GM21737 (cell line): Measurements from ENCODE around the gene WDR55.
"Not testable (repeated sequence)": the region's sequence is repeated elsewhere in the genome, so short reads cannot be mapped to it uniquely, and the experiment has no call there.

Experiments
- ATAC-seq: cut with Tn5 transposase; IDR thresholded peaks from one replicate; pipeline ENCODE4 v1.9.1; 2021; ENCODE audit warnings: mild to moderate bottlenecking, moderate library complexity; ENCODE audit not compliant: unreplicated experiment

The WDR55 gene

GRCh38 chr5:140642718-140643117 is 22.0 kb upstream of the WDR55 start:
- ATAC-seq = no peak

DNA sequence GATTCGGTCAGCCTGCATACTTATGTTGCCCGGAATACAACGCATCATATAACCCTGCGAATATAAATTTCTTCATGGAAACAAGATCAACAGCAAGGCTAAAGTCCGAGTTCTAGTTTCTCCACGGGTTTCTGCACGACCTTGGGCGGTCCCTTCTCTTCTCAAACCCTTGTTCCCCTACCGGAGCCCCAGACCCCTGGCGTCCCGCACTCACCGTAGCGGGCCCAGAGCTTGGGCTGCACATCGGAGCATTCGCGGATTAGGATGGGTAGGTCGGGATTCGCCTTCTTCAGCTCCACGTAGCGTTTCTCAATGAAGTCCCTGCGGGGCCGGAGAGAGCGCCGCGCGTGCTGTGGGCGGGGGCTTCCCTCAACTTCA is 17.7 kb upstream of the WDR55 start:
- peak; percentile 34 for ATAC-seq

GRCh38 chr5:140658870-140659269 is 5.8 kb upstream of the WDR55 start:
- no peak for ATAC-seq

GRCh38 chr5:140660371-140660770 is 4.3 kb upstream of the WDR55 start:
- ATAC-seq = not testable (repeated sequence)

DNA sequence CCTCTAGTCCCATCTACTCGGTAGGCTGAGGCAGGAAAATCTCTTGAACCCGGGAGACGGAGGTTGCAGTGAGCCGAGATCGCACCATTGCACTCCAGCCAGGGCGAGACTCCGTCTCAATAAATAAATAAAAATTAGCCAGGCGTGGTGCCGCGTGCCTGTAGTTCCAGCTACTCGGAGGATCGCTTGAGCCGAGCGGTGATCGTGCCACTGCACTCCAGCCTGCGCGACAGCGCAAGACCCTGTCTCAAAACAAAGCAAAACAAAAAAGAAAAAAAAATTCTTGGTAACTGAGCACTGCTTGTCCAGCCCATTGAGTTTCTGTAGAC is 710 bp upstream of the WDR55 start:
- ATAC-seq = no peak

- ATAC-seq = not testable (repeated sequence)
These were observed 6.3 kb downstream of the WDR55 start for GRCh38 chr5:140671035-140671434.

- ATAC-seq = no peak
These were observed 6.9 kb downstream of the WDR55 start for GRCh38 chr5:140671472-140672125.

DNA sequence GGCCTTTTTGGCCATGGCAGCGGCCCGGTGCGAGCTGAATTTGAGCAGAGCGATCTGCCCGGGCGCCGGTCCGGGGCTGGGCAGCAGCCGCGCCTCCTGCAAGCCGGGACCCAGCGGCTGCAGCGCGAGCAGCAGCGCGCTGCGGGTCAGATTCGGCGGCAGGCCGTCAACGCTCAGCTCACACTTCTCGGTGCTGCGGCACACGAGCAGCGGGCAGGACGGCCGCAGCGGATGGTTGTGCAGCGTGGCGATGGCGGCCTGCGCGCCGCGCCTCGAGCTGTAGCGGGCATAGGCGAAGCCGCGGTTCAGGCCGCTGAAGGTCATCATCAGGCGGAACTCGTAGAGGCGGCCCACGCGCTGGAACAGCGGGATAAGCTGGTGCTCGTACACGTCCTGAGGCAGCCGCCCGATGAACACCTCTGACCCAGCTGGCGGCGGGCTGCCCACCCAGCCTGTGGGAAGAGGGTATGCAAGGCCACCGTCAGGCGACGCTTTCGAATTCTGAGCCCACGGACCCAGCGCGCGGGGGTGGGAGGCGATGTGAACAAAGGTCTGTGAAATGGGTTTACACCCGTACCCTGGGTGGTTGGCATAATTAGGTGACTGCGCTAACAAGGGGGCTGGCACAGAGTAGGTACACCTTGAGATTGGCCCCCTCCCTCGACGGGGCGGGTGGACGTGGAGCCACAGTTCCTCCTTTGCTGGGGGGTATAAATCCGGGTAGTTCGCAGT is 7.9 kb downstream of the WDR55 start:
- ATAC-seq = no peak

GRCh38 chr5:140673187-140673976 is 8.7 kb downstream of the WDR55 start, which contains the start of gene DND1:
DND1 (minus strand) TSS chr5:140673576; CDS start chr5:140673542, 34 bp downstream.
- no peak for ATAC-seq

GRCh38 chr5:140674211-140674610 is 9.5 kb downstream of the WDR55 start:
- ATAC-seq = no peak

- no peak for ATAC-seq
These were observed 9.9 kb downstream of the WDR55 start for GRCh38 chr5:140674629-140675028.

GRCh38 chr5:140677947-140678346 is 13.2 kb downstream of the WDR55 start:
- ATAC-seq = peak; percentile 60

- no peak for ATAC-seq
These were observed 14.3 kb downstream of the WDR55 start for GRCh38 chr5:140678993-140679392.

DNA sequence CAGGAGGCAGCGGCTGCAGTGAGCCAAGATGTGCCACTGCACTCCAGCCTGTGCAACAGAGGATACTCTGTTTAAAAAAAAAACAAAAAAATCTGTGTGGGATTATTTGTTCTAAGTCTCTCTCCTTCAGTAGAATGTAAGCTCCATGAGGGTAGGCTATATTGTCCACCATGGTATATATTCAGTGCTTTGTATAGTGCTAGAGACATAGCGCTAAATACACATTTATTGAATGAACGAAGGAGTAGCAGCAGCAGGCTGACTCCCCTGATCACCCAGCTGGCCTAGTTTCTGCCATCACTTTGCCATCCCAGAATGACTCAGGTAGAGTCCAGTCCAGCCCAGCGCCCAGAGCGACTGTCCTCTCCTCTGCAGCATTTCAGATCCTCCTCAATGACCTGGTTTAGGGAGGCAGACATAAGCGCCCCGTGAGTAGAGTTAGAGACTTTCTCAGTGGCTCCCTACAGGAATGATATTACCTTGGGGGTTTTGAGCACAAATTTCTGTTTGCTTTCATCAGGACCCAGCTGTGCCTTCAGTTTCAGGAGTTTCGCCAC is 25.8 kb downstream of the WDR55 start:
- peak; percentile 2 for ATAC-seq

DNA sequence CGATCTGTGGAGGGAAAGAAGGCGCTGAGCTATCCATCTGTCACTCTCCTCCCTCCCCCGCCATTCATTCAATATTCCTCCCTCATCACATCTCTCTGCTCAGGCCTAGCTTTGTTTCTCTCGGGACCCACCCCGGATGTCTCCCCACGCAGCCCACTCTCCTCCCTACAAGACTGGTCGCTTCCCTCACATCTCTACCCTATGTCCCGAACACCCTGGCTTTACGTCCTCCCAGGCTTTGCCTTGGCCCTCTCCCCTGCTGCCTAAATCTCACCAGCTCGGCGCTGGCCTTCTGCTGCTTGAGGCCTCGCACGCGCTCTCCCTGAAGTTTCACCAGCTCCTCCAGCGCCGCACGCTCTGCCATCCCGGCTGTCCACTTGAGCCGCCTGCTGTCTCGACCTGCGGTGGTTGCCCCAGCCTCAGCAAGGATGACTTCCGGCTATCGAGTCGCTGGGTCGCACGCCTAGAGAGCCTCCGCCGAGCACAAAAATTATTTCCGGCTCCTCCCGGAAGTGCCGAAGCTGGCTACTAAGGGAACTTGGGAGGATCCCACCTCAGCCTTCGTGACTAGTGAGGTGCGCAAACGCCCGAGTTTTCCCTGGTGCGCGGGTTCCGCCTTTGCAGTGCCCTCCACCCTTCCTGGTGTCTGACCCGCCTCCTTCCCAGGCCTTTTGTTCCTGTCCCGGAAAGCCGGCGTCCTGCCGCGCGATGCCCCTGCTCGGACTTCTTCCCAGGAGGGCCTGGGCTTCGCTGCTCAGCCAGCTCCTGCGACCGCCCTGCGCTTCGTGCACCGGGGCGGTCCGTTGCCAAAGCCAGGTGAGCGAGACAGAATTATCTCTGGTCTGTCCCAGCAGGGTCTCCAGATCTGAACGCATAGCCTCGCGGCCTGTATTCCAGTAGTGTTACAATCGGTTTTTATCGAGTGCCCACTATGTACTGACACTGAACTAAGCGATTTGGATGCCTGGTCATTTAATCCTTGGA is 26.5 kb downstream of the WDR55 start, which contains the start of the genes HARS1 and HARS2:
HARS1 (minus strand) TSS at position 430 of the 984 bp plus-strand sequence; CDS start at position 364, 66 bp downstream.
HARS2 (plus strand) TSS at position 515 of the 984 bp plus-strand sequence; CDS start at position 709, 194 bp downstream.
- peak; percentile 98 for ATAC-seq

- ATAC-seq = no peak
These were observed 29.6 kb downstream of the WDR55 start for GRCh38 chr5:140694276-140694675.

DNA sequence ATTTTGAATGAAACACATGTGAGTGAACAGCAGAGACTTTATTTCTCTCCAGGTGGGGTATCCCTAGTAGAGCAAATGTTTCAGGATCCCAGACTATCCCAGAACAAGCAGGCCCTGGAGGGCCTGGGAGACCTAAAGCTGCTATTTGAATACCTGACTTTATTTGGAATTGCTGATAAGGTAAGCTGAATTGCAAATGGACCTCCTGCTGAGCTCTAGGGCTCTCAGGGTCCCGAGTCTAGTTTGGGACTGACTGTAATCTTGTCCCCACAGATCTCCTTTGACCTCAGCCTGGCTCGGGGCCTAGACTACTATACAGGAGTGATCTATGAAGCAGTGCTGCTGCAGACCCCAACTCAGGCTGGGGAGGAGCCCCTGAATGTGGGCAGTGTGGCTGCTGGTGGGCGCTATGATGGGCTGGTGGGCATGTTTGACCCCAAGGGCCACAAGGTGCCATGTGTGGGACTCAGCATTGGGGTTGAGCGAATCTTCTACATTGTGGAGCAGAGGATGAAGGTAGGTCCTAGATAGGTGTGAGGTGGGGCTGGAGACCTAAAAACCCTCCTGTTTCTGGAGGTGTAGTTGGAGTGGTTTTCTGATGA is 32.3 kb downstream of the WDR55 start:
- no peak for ATAC-seq

DNA sequence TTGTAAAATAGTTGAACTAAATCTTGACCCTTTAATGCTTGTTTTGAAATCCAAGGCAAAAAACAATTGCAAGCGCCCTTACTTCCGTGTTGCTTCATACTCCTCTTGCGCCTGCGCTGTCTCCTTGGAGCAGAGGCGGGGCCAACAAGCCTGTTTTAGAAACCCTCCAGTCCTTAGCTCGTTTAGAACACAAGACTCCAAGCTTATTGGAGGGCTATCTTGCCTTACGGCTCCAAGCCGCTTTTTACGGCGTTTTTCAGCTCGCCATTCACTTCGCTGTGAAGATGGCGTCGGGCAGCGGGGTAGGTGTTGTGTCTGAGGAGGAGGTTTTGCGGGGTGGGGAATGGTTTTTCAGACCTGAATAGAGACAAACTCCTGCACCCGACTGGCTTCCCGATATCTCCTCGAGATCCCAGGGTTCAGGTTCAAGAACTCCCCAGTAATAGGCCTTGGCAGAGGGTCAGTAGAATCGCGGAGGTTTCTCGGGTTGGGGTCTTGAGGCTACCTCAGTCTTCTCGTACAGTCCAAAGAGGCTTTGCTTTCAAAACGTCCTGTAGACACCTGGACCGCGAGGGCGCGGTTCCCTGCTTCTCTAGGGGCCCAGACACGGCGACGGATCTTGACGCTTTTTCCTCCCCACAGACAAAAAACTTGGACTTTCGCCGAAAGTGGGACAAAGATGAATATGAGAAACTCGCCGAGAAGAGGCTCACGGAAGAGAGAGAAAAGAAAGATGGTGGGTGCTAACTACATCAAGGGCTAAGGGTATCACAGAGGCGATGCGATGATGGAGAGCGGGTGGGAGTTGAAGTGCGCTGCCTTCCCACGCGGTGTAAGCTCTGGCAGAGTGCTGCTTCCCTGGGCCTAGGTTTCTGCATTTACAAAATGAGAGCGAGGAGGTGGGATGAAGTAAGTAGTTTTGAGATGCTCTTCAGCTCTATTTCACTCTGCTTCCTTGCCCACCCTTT is 35.8 kb downstream of the WDR55 start, which contains the start of gene ZMAT2:
ZMAT2 (plus strand) TSS at position 271 of the 968 bp plus-strand sequence; CDS start at position 285, 14 bp downstream.
- peak; percentile 93 for ATAC-seq
